Caki2 (cell line): ENCODE data around the gene RPUSD4. TPM values are rescaled to one million over a fixed set of nuclear protein-coding genes. Genes with fewer than 3 reads are reported as not detected.

Experiments
- DNase-seq: peaks from one replicate; pipeline ENCODE4 v3.0.0-alpha.2; 2015; ENCODE audit warnings: low read depth
- in situ Hi-C: cut with HindIII; loops from 2 replicates; pipeline ENCODE4 v1.10.0; 2016; ENCODE audit warnings: low sequenced_read_pairs, low pct_unique_long_range_greater_than_20kb, mixed read lengths
- total RNA-seq: library from RNA; depleted of rRNA; stranded (reverse); fragments of >200 nt; shearing (Covaris generic); gene quantifications from 2 replicates; pipeline ENCODE4 v1.2.3, GENCODE V29; 2014; ENCODE audit warnings: low replicate concordance

Gene RPUSD4
- total RNA-seq, 1 experiment from 2014 or later = 9.2 TPM

GRCh38 chr11:126188332-126189108 lies 22.9 kb downstream of the RPUSD4 start:
- DNase-seq = no peak
- in situ Hi-C loops = no loop called here

GRCh38 chr11:126186708-126187529 lies 24.5 kb downstream of the RPUSD4 start:
- in situ Hi-C loops = no loop called here
- DNase-seq = no peak

- no peak for DNase-seq
- in situ Hi-C loops = no loop called here
These were observed 25.3 kb downstream of the RPUSD4 start for GRCh38 chr11:126186025-126186698.

- in situ Hi-C loops = no loop called here
- DNase-seq = no peak
These were observed 26.0 kb downstream of the RPUSD4 start for GRCh38 chr11:126185259-126186024.

GRCh38 chr11:126182787-126183445 lies 28.5 kb downstream of the RPUSD4 start:
- in situ Hi-C loops = no loop called here
- DNase-seq = no peak

GRCh38 chr11:126181939-126182730 lies 29.3 kb downstream of the RPUSD4 start:
- in situ Hi-C loops = no loop called here
- DNase-seq = no peak

GRCh38 chr11:126176853-126177470 lies 34.5 kb downstream of the RPUSD4 start:
- in situ Hi-C loops = no loop called here
- DNase-seq = no peak

- no peak for DNase-seq
- in situ Hi-C loops = no loop called here
These were observed 36.1 kb downstream of the RPUSD4 start for GRCh38 chr11:126175393-126175792.

GRCh38 chr11:126174816-126175215 lies 36.6 kb downstream of the RPUSD4 start:
- no peak for DNase-seq
- in situ Hi-C loops = no loop called here

- in situ Hi-C loops = no loop called here
- no peak for DNase-seq
These were observed 38.2 kb downstream of the RPUSD4 start for GRCh38 chr11:126173257-126173656.

- in situ Hi-C loops = no loop called here
- DNase-seq = no peak
These were observed 38.8 kb downstream of the RPUSD4 start for GRCh38 chr11:126172596-126173038.

GRCh38 chr11:126169291-126169690 lies 42.2 kb downstream of the RPUSD4 start:
- in situ Hi-C loops = no loop called here
- no peak for DNase-seq

GRCh38 chr11:126167488-126167887 lies 44.0 kb downstream of the RPUSD4 start:
- in situ Hi-C loops = no loop called here

GRCh38 chr11:126166413-126166812 lies 45.0 kb downstream of the RPUSD4 start:
- in situ Hi-C loops = no loop called here
- DNase-seq = no peak

More at GRCh38 chr11:126167488-126167887, 44.0 kb downstream of the RPUSD4 start:
- no peak for DNase-seq

GRCh38 chr11:126165757-126166156 lies 45.7 kb downstream of the RPUSD4 start:
- no peak for DNase-seq
- in situ Hi-C loops = no loop called here

GRCh38 chr11:126165311-126165720 lies 46.1 kb downstream of the RPUSD4 start:
- in situ Hi-C loops = no loop called here
- no peak for DNase-seq

- peak; percentile 4 for DNase-seq
- in situ Hi-C loops = no loop called here
These were observed 46.7 kb downstream of the RPUSD4 start for GRCh38 chr11:126164781-126165180.
